PFSK-1 (cell line): ENCODE data around the gene ATP6V1G2.

Experiments used
- FOXP2 ChIP-seq: optimal IDR thresholded peaks from 2 replicates; pipeline ENCODE3; 2011; ENCODE audit warnings: borderline replicate concordance, control low read depth, inconsistent platforms; ENCODE audit not compliant: insufficient read depth; ENCODE audit errors: extremely low read length, extremely low read depth
- POLR2AphosphoS5 ChIP-seq: IDR thresholded peaks from 2 replicates; pipeline ENCODE4 v1.6.1; 2012; ENCODE audit warnings: low read depth, mild to moderate bottlenecking, control low read depth, low read length, moderate library complexity
- REST ChIP-seq, 2 experiments: IDR thresholded peaks; 2 replicates each; pipeline versions ENCODE4 v1.6.1 to v1.8.0; 2011 to 2012; ENCODE audit warnings: low read depth in 2 of 2, low read length in 2 of 2, control low read depth in 1 of 2, inconsistent platforms in 1 of 2, mild to moderate bottlenecking in 1 of 2, moderate library complexity in 1 of 2; ENCODE audit not compliant: insufficient read depth in 1 of 2
- SIN3A ChIP-seq: IDR thresholded peaks from 2 replicates; pipeline ENCODE4 v1.6.1; 2012; ENCODE audit warnings: mild to moderate bottlenecking, low read length, moderate library complexity, borderline replicate concordance; ENCODE audit not compliant: insufficient read depth
- TAF1 ChIP-seq: IDR thresholded peaks from 2 replicates; pipeline ENCODE4 v1.6.1; 2012; ENCODE audit warnings: low read length, control low read depth, borderline replicate concordance; ENCODE audit not compliant: insufficient read depth

- no peak for TF ChIP-seq REST (IDR thresholded peaks at IDR 0.05; ENCODE audit: insufficient read depth in 1 of 2, low read depth in 2 of 2, low read length in 2 of 2)
- TF ChIP-seq POLR2AphosphoS5: no peak
- TF ChIP-seq TAF1: no peak
- no peak for TF ChIP-seq SIN3A
- TF ChIP-seq FOXP2: no peak
These were observed 35.2 kb upstream of the ATP6V1G2 start for GRCh38 chr6:31581434-31582229.
